NCI-H1436 (cell line): ENCODE data around the gene MYF6.
"Not testable (repeated sequence)": the region's sequence is repeated elsewhere in the genome, so short reads cannot be mapped to it uniquely, and the experiment has no call there.

Experiments used
- DNase-seq: peaks from one replicate; lab custom pipeline; 2025; lab: John Stamatoyannopoulos, UW

Gene MYF6

GRCh38 chr12:80707126-80707829 lies at the start of gene MYF6:
MYF6 (plus strand) TSS chr12:80707634; CDS start chr12:80707720, 86 bp downstream.
- no peak for DNase-seq

- no peak for DNase-seq
Measured at GRCh38 chr12:80659512-80660063, 47.8 kb upstream of the MYF6 start.

GRCh38 chr12:80662586-80662985 lies 44.8 kb upstream of the MYF6 start:
- no peak for DNase-seq

GRCh38 chr12:80670214-80670613 lies 37.2 kb upstream of the MYF6 start:
- DNase-seq = no peak

- DNase-seq = not testable (repeated sequence)
Measured at GRCh38 chr12:80676042-80676636, 31.3 kb upstream of the MYF6 start.

GRCh38 chr12:80676856-80677255 lies 30.6 kb upstream of the MYF6 start:
- no peak for DNase-seq

- DNase-seq = no peak
Measured at GRCh38 chr12:80677994-80678393, 29.4 kb upstream of the MYF6 start.

GRCh38 chr12:80679346-80680131 lies 27.9 kb upstream of the MYF6 start:
- no peak for DNase-seq

GRCh38 chr12:80681287-80681686 lies 26.1 kb upstream of the MYF6 start:
- DNase-seq = no peak

GRCh38 chr12:80681786-80682185 lies 25.6 kb upstream of the MYF6 start:
- no peak for DNase-seq

GRCh38 chr12:80684077-80684495 lies 23.3 kb upstream of the MYF6 start:
- DNase-seq = peak; percentile 62

GRCh38 chr12:80690090-80690489 lies 17.3 kb upstream of the MYF6 start:
- DNase-seq = no peak

GRCh38 chr12:80690513-80690912 lies 16.9 kb upstream of the MYF6 start:
- no peak for DNase-seq

GRCh38 chr12:80692114-80692513 lies 15.3 kb upstream of the MYF6 start:
- DNase-seq = no peak

- no peak for DNase-seq
Measured at GRCh38 chr12:80697270-80697887, 10.1 kb upstream of the MYF6 start.

- no peak for DNase-seq
Measured at GRCh38 chr12:80698256-80698655, 9.2 kb upstream of the MYF6 start.

GRCh38 chr12:80698847-80699542 lies 8.4 kb upstream of the MYF6 start:
- DNase-seq = no peak

- DNase-seq = no peak
Measured at GRCh38 chr12:80700327-80700726, 7.1 kb upstream of the MYF6 start.

GRCh38 chr12:80701388-80701787 lies 6.0 kb upstream of the MYF6 start:
- no peak for DNase-seq

- peak; percentile 26 for DNase-seq
Measured at GRCh38 chr12:80702889-80703805, 4.3 kb upstream of the MYF6 start.

- no peak for DNase-seq
Measured at GRCh38 chr12:80704420-80704819, 3.0 kb upstream of the MYF6 start.
